Stimulated activated CD4-positive, alpha-beta T cell treated with anti-CD3 and anti-CD28 coated beads, Interleukin-15, amount 100 ng/mL, for 1 hour (primary cell): ENCODE results near the gene TSPAN9.

ENCODE experiments used
- DNase-seq, 2 donors: peaks; one replicate each; pipeline ENCODE4 v3.0.0-alpha.2; 2020; ENCODE audit warnings: low read depth in 1 of 2, low spot score in 1 of 2

The TSPAN9 gene

DNA sequence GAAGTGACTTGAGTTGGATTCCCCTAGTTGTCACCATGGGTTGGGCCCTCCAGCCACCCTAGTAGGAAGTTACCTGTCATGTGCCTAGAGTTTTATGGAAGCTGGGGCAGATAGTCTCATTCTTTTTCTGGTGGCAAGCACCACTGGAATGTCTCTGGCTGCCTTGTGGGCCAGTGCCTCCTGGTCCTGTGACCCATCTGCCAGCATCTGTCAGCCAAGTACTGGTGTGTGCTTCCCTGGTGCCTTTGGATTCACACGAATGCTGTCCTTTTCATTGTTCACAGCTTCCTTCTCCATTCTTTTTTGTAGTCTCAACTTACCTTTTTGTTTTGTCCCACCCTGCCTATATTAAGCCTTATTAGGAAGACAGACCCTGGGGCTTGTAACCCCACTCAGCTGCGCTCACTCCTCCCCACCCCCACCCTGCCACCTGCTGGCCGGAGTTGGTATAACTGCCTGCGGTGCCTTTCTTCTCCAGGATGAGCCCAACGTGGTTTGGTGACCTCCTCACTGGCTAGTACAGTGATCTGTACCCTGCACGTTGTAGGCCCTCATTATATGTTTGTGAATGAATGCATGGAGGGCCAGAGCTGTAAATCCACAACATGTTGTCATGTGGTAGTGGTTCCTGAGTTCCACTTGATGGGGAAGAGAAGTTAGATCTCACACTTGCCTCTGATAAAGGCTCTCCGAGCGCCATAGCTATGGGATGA, 125.7 kb downstream of the TSPAN9 start:
- peak in 1 of 2 donors; percentile 43 for DNase-seq

DNA sequence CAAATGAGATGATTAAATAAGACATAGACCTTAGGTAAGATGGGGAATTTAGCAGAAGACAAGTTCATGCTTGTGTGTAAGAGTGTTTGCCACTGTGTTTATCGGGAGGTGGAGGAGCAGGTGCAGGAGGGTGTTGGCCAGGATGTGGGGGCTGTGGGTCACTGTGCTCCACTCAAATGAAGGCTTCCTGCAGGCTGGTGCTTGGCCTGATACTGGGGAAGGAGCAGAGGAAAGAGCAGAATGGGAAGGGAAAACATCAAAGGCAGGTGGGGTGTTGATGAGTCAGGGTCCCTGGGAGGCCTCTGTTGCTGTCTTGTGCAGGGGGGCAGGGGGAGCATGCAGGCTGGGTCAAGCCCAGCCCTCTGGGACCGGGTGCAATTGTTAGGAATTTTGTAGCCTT, 126.5 kb downstream of the TSPAN9 start:
- DNase-seq = no peak

DNA sequence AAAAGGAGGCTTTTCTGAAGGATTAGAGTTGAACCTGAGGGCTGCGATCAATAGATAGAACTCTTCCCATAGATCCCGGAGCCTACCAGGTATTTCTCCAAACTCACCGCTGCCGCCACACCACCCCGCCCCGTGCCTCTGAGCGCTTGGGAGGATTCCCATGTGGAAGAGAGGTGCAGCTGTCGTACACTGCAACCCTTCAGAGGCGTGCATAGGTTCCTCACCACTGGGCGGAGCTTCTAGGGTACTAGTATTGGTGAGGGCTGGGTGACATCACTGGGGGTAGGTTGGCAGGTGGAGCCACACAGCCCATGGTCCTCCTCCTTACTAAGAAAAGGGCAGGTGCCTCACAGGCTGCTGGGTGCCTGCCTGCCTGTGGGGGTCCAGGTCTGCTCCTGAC, 127.0 kb downstream of the TSPAN9 start:
- DNase-seq = no peak

DNA sequence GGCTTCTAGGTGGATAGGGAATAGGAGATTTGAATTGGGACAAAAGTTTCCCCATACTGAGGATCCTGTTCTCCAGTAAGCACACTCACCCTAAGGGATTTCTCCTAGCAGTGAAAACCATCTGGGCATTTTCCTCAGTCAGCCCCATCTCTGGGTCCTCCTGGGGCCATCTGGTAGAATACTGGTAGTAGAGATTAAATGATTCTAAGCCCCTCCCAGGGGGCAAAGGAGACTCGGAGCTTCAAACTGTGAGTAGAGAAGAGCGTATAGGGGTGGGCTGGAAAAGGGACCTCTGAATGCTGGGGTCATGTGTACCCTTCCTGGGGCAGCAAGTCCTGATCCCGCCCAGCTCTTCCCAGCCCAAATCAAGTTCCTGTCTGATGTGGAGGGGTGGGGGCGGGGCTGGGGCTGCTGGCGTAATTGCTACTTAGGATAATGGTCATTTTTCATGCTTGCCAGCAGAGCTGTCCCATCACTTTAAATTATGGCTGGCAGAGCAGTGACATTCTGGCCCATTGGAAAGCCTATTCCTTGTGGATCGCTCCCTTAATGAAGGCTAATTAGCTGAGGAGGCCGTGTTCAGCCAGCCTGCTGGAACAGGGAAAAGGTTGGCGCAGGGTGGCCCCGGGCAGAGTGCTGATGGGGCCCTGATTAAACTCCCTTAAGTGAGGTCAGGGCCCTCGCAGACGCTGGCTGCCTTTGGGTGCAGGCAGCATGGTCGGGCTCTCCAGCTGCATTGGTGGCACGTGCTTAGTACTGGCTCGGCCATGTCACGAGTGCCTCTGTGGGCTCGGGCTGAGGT, 127.8 kb downstream of the TSPAN9 start:
- DNase-seq = no peak

DNA sequence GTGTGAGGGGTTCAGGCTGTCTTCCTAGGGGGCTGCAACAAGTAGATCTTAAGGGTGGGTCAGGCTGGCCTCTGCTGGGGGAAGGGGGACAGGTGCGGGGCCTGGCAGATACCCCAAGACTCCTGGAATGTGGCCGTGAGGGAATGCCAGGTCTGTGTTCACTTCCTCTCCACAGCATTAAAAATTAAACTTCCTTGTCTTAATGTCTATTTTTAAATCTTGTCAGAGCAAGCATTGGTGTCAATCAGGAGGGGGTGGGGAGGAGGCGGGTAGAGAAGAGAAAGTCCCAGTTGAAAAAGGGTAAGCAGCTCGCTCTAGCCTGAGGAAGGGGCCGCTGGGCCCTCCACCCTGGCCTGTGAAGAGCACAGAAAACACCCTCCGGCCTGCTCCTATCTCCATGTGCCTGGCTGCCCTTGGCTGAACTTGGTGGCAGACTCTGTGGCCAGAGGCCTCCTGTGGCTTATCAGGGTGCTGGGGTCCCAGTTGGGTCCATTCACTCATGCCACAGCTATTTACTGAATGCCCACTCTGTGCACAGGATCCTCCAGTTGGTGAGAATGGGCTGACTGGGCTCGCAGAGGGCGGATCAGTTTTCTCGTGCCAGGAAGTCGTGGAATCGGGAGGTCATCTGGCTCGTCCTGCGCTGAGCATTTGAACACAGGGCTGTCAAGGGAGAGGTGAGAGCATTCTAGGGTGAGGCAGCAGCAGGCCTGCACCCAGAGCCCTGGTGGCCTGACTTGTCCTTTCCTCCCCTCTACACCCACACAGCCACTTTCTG, 128.8 kb downstream of the TSPAN9 start:
- DNase-seq = no peak

DNA sequence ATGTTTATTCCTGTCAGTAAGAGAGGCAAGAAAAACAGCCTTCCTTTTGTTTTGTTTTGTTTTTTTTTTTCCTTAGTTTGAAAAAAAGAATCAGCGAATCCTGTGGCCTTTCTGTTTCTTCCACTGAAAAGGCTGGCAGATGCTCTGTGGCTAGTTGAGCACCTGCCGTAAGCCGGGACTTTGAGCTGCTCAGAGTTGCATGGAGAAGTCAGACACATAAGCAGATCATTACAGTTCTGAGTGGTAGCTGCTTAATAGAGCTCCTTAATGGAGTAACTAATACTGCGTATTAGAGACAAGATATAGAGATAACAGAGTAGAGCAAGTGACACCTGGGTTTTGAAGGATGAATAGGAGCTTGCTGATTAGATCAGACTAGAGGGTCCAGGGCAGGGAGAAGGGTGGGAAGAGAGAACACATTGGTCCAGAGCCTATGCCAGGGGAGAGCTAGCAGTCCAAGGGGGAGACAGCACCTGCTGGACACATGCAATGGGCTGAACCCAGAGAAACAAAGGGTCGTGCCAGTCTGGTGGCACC, 129.4 kb downstream of the TSPAN9 start:
- no peak for DNase-seq

DNA sequence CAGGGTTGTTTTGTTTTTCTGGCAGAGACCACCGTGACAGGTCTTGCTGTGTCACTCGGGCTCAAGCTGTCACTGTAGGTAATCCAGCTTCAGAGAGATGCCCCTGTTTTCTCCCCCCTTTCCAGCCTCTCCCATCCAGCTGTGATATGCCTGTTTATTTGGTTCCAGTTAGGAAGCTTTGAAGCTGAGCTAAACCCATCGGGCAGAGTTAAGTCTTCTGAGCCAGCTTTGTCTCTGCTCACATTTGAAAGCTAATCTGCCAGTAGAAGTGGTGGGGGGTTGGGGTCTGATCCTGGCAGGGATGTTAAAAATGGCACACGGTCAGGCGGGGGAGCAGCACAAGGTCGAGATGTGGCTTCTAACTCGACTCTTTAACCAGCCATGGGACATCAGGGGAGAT, 130.0 kb downstream of the TSPAN9 start:
- DNase-seq = no peak

DNA sequence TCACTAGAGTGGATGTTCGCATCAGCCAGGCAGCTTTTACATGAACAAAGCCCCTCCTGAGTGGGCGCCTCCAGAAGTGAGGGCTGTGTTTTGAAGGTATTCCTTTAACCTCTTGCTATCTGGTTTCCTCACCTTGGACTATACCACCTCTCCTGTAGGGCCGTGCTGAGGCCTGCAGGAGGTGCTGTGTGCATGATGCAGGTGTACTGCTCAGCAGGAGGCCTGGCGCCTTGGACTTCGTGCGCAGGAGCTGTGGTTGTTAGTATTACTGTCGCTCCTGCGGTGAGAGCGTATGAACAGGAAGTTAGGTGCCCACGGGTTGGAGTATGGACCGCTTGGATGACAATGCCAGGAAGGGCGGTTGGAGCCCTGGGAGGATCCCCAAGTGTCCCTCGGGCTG, 130.7 kb downstream of the TSPAN9 start:
- DNase-seq = no peak

DNA sequence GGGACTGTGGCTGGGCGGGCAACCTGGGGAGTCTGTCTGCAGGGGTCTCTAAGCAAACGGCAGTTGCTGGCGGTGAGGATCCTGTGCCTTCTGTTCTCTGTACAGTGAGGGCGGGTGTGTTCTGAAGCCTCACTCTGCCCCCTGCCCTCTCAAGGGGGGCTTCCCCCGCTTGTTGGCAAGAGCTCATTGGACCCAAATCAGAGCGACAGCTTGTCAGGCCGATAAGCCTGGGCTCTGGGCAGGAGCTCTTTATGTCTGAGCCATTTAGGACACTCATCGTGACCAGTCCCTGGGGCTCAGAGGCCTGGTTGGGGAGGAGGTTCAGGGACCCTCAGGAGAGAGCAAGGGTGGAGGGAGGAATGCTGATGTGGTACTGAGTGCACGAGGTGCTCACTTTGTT, 136.0 kb downstream of the TSPAN9 start:
- DNase-seq = no peak

DNA sequence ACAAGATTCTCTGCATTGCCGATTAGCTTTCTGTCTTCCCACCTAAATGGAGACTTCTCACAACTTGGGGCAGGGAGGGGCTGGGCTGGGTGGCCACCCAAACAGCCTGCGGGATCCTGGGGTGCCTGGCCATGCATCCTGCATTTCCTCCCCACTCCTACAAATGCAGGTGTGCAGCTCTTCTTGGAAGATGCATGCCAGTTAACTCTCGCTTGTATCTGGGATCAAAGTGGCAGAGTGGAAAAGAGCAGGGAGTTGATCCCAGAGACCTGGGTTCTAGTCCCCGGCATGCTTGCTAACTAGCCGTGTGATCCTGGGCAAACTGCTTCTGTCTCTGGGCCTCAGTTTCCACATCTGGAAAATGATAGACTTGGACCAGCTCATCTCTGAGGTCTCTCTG, 136.6 kb downstream of the TSPAN9 start:
- DNase-seq = no peak

DNA sequence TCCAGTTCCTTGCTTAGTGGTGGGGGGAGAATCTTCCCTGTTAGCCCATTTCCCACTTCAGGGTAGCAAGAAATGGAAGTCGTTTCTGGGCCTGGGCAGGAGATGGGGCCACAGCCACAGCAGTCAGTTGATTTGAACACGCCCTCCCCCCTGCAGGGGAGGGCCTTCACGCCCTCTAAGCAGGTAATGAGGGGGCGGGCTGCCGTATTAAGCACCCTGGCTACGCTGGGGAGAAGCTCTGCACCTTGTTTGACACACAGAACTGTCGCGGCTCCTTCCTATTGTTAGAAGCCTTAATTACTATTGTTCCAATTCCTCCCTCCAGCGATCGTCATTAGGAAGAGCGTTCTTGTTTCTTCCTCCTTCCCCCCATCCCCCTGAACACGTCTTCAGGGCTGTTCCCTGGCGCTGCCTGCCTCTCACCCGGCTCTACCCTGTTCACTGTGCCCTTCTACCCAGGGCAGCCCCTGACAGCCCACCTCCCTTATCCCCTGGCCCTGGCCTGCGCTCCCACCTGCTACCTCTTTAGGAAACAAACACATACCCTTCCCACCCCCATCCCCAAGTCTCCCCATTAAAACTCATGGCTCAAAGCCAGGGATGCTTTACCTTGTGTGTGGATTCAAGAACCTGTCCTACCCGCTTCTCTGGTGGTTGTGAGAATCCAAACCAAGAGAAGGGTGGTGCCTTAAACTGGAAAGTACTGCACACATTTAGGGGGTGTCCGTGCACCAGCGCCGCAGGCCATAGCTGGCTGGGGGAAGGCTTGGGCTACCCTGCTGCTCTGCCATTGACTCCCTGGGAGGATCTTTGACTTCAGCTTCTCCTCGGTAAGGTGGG, 137.6 kb downstream of the TSPAN9 start:
- no peak for DNase-seq

DNA sequence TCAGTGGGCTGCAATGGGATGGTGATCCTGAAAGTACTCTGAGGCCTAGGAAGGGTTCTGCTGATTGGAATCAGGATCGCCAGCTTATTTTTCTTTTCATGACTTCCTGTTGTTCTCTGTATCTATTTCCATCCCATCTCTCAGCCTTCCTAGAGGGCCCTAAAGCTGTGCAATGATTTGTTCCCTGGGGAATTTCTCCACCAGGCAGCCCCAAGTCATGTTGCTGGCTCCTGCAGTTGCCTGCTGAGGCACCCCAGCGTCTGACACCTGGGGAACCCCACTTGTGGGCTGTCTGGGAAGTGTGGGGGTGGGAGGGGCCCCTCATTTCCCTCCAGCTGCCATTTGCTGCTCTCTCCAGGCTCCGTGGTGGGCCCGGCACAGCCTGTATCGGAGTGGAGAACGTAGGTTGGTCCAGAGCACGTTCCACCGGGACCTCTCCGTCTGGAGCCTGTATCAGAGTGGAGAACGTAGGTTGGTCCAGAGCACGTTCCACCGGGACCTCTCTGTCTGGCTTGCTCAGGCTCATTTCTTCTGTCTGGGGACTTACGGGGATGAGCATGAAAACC, 138.3 kb downstream of the TSPAN9 start:
- no peak for DNase-seq

DNA sequence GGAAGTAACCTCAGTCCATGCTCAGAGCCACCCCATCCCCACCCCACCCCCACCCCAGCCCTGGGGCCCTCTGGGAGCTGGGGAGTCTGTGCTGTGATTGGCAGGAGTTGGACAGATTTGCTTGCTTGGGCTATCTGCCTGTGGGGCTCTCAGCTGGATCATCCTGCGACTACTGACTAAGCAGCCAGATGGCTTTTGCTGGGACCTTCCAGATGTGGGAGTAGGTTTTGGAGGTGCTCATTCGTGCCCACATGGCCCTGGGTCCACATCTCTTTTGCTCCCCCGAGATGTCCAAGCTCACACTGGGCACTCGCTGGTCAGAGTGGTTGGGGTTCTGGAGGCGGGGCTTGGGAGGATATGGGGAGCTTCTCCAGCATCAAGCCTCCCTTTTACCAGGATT, 138.9 kb downstream of the TSPAN9 start:
- DNase-seq = no peak

DNA sequence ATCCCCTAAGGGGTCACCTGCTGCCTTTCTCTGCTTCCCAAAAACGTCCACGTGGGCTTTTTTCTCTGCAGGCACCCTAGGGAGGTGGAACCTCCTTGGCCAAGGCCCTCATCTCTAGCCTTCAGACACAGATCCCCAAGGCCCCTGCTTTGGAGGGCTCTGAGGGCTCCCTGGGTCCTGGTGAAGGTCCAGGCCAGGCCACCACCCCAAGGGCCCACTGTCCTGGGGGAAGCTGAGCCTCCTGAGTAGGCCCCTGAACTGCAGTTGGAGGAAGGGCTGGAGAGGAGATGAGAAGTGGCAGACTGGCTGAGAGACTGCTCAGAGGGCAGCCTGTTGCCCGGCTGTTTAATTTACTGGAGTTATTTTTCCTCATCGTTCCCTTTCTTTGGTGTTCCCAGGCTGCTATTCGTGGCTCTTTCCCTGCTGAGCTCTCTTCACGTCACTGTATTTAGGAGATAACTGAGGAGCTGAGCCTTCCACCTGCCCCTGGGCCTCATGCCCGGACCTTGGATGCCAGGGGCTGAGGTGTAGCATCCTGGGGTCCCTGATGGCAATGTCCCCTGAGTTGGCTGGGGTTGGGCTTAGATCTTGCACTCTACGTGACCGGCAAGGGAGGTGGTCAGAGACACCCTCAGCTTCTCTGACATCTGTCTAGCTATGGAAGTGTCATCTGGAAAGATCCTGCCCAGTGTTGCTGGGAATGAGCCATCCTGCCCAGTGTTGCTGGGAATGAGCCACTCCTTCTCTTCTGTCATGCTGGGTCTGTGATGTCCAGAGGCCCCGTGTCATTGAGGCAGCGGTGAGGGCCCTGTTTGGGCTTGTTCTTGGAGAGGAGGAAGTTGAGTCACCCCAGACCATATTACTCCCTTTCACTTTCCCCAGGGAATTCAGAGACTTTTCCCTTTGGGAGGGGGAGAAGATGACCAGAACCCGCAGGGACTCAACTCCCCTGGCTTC, 139.8 kb downstream of the TSPAN9 start:
- DNase-seq = no peak

DNA sequence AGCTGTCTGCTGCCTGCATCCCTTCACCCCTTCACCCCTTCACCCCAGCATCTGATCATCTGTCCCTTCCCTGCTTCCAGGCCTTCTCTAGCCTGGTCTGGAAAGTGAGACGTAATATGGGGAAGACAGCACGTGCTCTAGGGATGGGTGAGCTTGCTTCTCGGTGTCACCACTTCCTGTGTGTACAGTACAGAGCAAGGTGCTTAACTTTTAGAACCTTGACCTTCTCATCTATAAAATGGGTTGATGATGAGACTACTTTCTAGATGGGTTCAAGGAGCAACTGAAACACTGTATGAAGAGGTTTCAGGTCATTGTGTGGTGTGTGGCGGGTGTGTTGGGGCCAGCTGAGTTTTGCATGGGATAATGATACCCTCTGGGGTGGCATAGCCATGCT, 140.5 kb downstream of the TSPAN9 start:
- no peak for DNase-seq

DNA sequence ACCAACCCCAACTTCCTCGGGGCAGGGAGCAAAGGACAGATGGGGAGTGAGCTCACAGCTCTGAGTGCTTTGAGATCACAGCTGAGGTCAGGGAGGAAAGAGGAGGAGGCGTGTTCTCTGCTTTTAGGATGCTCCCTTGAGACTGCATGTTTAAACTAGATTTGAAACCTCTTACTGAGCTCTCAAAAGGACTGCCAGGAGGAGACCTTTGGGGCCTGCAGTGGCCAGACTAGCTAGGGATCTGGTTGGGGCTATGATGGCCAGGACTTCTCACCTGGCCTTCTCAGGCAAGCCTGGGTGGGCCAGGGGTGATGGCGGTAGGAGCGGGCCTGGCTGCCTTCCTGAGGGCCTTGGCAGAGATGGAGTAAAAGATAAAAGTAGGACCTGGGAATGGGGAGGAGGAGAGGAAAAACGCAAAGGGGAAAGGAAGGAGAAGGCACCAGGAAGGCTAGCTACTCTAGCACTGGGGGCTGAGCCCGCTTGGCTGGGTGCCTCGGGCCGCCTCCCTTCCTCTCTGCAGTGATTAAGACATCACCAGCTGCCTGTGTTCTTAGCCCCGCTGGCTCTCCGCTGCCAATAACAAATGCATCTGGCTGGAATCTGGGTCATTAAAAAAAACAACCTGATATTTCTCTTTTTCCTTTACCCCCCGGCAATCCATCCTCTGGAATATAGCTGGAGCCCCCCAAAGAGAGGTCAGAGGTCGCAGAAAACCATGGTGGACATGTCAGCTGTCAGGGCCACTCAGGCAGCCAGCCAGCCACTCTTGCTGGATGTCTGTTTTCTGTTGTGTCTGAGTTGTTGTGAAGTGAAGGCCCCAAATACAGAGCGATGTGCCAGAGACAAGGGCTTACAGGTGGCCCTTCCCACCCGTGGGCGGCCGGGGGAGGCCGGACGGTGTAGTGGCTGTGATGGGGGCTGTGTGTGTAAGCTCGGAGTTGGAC, 141.3 kb downstream of the TSPAN9 start:
- DNase-seq = no peak

DNA sequence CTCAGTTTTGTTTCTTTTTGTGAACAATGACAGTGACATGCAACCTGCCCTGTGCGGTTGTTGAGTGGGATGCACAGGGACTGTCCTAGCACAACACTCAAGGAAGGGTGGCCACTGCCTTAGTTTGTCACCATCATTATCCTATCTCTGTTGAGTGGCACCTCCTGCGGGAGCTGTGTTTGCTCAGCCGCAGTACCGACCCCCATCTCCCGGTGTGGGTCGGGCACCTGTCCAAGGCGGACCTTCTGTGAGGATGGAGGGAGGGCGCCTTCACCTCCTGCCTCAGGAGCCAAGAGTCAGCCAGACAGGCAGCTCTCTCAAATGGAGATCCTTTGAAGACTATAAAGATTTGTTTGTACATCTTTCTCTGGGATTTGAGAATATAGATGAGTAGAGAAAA, 142.1 kb downstream of the TSPAN9 start:
- no peak for DNase-seq
